HL-60 (cell line): ENCODE data around the gene FLT3LG.

Source experiments
- CTCF ChIP-seq: IDR thresholded peaks from one replicate; pipeline ENCODE4 v1.5.1; 2011; ENCODE audit warnings: low read length, control low read depth, inconsistent platforms; ENCODE audit not compliant: insufficient read depth
- GABPA ChIP-seq: IDR thresholded peaks from 2 replicates; pipeline ENCODE4 v1.6.1; 2012; ENCODE audit warnings: low read depth
- POLR2AphosphoS5 ChIP-seq: IDR thresholded peaks from 2 replicates; pipeline ENCODE4 v1.6.1; 2012; ENCODE audit warnings: low read depth
- REST ChIP-seq: IDR thresholded peaks from 2 replicates; pipeline ENCODE4 v1.6.1; 2012; ENCODE audit warnings: low read depth; ENCODE audit not compliant: insufficient replicate concordance
- SPI1 ChIP-seq: IDR thresholded peaks from 2 replicates; pipeline ENCODE4 v1.6.1; 2012; ENCODE audit warnings: low read depth, mild to moderate bottlenecking, borderline replicate concordance

DNA sequence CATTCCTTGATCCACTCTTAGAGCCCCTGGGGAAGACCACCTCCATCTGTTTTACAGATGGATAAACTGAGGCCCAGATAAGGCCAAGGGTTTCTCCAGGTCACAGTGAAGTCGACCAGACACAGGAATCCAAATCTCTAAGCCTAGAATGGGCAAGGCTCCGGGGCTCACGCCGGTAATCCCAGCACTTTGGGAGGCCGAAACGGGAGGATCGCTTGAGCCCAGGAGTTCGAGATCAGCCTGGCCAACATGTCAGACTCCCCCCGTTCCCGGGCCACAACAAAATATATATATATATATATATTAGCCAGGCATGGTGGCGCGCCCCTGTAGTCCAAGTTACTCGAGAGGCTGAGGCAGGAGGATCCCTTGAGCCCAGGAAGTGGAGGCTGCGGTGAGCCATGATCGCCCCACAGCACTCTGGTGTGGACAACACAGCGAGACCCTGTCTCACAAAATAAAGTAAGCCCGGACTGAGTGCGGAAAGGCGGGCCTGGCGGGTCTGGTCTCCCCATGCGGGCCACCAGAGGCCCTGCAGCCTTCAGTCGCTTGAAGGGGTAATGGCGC, 12.8 kb downstream of the FLT3LG start:
- TF ChIP-seq CTCF (no peak), GABPA (no peak), REST (no peak), POLR2AphosphoS5 (no peak), SPI1 (no peak)
